Cardiac fibroblast (primary cell): Measurements from ENCODE around the gene VAC14.

ENCODE experiments used
- DNase-seq, 2 donors: peaks; one replicate each; pipeline versions ENCODE4 v3.0.0 to v3.0.0-alpha.2; 2010; ENCODE audit warnings: low read depth in 2 of 2
- H3K4me3 ChIP-seq, 2 donors: replicated peaks in 1 of 2; 1 replicate in 1 of 2; 2 replicates in 1 of 2; pipeline ENCODE4 v1.5.1; 2011; ENCODE audit warnings: low read depth in 2 of 2, low read length in 2 of 2, mild to moderate bottlenecking in 2 of 2, moderate library complexity in 1 of 2
- TF ChIP-seq, protein P1 (sequence below): IDR thresholded peaks from one replicate; pipeline ENCODE4 v1.5.1; 2011; ENCODE audit warnings: low read depth, mild to moderate bottlenecking, low read length, inconsistent platforms

The VAC14 gene

GRCh38 chr16:70689970-70690891 lies 110.7 kb downstream of the VAC14 start:
- no peak overlapping the region for H3K4me3 ChIP-seq
- TF ChIP-seq, protein P1, sequence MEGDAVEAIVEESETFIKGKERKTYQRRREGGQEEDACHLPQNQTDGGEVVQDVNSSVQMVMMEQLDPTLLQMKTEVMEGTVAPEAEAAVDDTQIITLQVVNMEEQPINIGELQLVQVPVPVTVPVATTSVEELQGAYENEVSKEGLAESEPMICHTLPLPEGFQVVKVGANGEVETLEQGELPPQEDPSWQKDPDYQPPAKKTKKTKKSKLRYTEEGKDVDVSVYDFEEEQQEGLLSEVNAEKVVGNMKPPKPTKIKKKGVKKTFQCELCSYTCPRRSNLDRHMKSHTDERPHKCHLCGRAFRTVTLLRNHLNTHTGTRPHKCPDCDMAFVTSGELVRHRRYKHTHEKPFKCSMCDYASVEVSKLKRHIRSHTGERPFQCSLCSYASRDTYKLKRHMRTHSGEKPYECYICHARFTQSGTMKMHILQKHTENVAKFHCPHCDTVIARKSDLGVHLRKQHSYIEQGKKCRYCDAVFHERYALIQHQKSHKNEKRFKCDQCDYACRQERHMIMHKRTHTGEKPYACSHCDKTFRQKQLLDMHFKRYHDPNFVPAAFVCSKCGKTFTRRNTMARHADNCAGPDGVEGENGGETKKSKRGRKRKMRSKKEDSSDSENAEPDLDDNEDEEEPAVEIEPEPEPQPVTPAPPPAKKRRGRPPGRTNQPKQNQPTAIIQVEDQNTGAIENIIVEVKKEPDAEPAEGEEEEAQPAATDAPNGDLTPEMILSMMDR = no peak
- no peak for DNase-seq

DNA sequence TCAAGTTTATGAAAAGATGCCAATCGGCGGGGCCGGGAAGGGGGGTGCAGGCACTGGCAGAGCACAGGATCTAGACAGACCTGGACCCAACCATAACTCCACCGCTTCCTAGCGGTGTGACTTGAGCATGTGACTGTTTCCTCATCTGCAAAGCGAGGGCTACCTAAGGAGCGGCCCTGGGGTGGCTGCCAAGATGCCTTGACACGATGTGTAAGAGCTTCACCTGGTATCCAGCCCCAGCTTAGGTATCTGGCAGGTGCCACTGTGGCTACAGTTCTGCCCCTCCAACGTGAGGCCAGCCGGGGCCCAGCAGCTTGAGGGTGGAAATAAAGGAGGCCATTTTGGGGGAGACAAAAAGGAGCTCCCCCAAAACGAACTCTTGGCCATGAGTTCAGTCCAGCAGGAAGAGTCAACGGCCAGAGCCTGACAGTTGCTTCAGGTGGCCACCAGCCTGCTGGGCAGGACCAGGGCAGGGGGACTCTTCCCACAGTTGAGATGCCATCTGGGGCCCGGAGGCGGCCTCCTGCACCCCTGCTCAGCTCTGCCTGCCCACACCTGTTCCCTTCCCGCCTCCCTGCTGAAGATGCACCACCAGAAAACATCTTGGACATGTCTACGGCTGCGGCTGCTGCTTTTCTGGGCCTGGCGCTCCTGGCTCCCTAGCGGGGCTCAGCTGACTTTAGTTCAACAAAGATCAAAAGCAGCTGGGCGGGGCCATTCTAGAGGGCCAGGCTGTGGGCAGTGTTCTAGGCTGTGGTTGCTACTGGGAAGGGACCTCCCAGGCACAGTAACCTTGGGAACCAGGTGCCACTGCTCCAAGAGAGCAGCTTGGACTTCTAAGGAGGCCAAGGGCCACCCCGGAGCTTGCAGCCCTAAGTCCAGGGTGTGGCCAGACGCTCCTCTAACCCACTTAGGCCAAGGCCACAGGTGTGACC lies 111.7 kb downstream of the VAC14 start:
- no peak for DNase-seq
- no peak overlapping the region for H3K4me3 ChIP-seq
- TF ChIP-seq, protein P1 = no peak

- TF ChIP-seq, protein P1 = no peak
- H3K4me3 ChIP-seq = no peak overlapping the region
- DNase-seq = peak; percentile 33 to 91
Observed at GRCh38 chr16:70688246-70688742, 112.7 kb downstream of the VAC14 start.

DNA sequence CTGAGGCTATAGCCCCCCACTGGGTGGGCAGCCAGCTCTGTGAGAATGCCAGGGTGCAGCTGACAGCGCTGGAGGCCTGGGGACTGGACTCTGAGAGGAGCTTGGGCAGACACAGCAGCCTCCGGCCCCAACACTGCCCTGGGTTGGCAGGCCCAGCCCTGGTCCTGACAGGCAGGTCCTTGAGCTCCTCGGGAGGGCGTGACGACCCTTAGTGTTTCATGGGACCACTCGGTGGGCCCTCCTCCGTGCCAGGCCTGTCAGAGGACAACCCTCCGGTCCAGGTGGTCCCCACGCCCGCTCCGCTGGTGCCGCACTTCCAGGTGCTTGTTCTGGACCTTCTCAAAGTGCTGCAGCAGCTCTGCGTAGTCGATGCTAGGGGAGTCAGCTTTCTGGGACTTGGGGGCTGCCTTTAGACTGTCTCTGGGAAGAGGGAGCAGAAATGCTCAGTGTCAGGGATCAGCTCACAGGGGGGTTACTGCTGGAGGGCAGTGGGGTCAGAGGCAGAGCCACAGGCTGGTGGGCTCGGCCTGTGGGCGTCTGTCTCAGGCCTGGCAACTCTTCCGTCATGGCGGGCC lies 113.2 kb downstream of the VAC14 start:
- no peak for DNase-seq
- H3K4me3 ChIP-seq = no peak overlapping the region
- TF ChIP-seq, protein P1 = no peak

- no peak overlapping the region for H3K4me3 ChIP-seq
- TF ChIP-seq, protein P1 = no peak
- DNase-seq = no peak
Observed at GRCh38 chr16:70687102-70687511, 113.9 kb downstream of the VAC14 start.

GRCh38 chr16:70686376-70687101 lies 114.4 kb downstream of the VAC14 start:
- TF ChIP-seq, protein P1 = no peak
- peak overlapping the region; percentile 21 to 80 for H3K4me3 ChIP-seq
- no peak for DNase-seq
